RPMI7951 (cell line): ENCODE results near the gene FTO. TPM values are rescaled to one million over a fixed set of nuclear protein-coding genes. Genes with fewer than 3 reads are reported as not detected.
A peak's percentile ranks its signal among the peaks of the same experiment; 100 is the strongest.
"Not testable (repeated sequence)": the region's sequence is repeated elsewhere in the genome, so short reads cannot be mapped to it uniquely, and the experiment has no call there.

ENCODE experiments used
- DNase-seq: peaks from one replicate; pipeline ENCODE4 v3.0.0-alpha.2; 2012; ENCODE audit warnings: low read depth
- total RNA-seq: library from RNA; depleted of rRNA; stranded (reverse); fragments of >200 nt; shearing (Covaris generic); gene quantifications from 2 replicates; pipeline ENCODE4 v1.2.3, GENCODE V29; 2014

Gene FTO
- total RNA-seq, 1 experiment from 2014 or later: 90.0 TPM

DNA sequence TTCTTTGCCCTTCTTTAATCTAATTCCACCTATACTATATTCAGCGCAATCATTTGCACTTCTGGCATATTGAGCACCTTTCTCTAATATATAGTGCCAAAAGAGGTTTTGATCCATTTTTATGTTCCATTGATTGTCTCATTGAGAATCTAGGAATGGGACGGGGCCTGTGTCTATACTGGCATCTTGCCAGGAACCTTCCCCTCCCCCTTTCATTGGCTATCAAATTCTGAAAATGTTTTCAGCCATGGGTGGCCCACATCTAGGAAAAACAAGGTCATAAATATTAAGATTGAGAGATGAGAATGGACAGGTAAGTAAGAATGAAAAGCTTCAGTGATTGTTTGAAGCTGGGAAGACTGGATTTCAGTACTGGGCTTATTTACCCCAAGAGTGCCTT, 159.9 kb downstream of the FTO start:
- no peak for DNase-seq

DNA sequence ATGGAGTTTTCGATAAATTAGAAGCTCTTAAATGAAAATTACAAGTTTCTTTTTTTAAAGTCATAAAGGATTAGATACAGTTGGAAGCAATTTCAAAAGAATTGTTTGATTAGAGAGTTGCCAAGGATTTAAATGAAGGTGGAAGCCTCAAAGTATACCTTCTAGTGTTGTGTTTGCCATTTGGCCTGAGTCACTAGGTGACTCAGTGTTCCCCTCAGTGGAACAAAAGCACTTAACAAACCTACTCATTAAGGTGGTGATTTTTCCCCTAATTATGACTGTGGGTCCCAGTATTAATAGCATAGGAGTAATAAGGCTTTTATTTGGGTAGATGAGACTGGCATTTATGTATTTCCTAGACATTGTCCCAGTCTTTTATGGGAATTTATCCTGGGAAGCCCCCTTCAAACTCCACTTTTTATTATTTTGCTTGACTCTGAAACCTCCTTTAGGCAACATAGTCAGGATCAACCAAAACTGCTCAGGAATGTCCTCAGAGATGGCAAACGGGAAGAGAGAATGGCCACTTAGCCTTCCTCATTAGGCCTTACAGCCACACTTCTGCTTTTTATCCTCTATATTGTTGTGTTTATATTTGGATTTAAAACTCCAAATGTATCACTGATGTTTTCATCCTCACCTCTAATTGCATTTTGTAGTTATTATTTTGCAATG, 161.0 kb downstream of the FTO start:
- peak; percentile 44 for DNase-seq

DNA sequence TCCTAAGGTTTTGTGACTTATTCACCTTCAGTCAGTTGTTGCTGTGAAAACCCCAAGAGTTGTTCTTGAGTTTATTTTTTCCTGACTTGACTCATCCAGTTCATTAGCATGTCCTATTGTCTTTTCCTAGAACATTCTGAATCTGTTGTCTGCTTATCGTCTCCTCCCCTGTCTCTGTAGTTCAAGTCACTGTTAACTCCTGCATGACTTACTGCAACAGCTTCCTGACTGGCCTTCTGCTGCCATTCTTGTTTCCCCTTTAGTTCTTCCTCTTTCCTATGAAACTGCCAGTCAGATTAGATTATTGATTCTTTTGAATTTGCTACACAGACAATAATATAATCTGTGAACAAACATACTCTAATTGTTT, 161.5 kb downstream of the FTO start:
- peak; percentile 64 for DNase-seq

DNA sequence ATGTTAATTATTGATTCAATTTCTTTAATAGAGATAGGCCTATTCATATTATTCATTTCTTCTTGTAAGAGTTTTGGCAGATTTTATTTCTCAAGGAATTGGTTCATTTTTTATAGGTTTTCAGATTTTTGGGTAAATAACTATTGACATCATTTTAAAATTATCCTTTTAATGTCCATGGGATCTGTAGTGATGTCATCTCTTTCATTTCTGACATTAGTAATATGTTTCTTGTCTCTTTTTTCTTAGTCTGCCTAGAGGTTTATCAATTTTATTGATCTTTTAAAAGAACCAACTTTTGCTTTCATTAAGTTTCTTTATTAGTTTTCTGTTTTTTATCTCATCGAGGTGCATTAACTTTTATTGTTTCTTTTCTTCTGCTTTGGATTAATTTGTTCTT, 162.6 kb downstream of the FTO start:
- DNase-seq: no peak

DNA sequence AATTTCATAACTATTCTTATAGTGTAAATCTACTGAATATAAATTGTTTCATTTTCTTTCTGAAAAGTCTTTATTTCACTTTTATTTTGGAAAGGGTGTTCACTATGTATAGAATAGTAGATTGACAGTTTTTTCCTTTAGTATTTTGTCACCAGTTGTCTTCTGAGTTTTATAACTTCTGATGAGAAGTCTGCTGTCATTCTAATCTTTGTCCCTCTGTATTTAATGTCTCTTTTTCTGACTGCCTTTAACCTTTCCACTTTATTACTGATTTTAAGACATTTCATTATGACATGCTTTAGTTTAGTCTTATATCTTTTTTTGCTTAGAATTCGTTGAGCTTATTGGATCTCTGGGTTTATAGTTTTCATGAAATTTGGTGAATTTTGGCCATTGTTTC, 166.9 kb downstream of the FTO start:
- no peak for DNase-seq

DNA sequence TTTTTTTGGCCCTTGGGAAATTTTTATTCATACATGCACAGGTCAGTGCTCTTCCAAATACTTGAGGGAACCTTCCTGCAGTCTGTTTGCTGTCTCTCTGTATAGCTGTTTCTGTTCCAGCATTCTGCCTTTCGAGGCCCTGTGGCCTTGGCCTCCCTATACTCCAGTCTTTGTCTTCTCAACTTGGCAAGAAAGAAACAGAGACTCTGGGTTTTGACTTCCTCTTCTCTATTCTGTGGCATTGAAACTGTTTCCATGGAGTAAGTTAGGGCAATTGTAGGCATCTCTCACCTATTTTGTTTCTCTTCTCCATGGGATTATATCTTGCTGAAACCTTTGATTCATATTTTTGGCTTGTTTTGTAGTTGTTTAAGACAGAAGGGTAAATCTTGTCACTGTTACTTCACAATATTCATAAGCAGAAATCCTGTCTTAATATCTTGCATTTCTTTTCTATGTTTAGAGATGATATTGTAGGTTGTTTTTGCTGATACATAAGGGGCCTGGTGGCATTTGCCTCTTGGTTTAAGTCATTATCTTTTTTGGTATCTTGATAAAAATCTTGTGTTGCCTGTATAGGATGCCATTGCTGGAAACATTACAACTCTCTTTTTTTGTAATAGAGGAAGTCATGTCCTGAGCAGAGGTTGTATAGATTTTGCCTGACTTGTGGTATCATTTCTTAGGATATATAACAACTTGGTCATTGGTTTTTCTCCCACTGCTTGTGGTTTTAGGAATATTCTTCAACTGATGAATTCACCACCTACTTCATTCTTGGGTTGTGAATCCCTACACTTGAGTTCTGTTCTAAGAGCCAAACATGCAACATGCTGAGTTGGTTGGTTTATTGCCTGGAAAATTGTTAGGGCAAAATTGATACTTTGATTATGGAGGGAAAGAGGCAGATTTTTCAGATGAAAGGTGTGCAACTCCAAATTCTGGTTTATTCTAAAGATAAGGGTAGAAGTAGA, 168.6 kb downstream of the FTO start:
- DNase-seq: peak; percentile 57

DNA sequence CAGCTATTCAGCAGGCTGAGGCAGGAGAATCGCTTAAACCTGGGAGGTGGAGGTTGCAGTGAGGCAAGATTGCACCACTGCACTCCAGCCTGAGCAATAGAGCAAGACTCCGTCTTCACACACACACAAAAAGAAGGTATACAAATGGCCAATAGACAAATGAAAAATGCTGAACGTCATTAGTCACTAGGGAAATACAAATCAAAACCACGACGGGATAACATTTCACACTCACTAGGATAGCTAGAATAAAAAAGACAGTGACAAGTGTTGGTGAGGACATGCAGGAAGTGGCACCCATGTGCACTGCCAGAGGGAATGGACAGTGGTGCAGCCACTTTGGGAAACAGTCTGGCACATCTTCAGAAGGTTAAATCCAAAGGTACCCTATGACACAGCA, 172.9 kb downstream of the FTO start:
- peak; percentile 11 for DNase-seq

DNA sequence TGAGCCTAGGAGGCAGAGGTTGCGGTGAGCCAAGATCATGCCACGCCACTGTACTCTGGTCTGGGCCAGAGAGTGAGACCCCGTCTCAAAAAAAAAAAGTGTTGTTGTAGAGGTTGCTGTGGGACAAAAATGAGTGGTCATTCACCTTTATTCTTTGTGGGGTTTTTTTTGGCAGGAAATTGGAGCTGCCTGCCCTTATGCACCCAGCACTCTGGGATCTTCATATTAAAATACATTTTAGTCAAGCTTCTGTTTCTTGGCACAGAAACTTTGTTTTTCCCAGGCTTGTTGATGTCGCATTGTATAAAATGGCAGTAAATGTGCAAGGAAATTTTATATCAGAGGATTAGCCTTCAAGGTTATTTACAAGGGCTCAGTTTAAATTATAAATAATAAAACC, 174.3 kb downstream of the FTO start:
- DNase-seq: no peak

DNA sequence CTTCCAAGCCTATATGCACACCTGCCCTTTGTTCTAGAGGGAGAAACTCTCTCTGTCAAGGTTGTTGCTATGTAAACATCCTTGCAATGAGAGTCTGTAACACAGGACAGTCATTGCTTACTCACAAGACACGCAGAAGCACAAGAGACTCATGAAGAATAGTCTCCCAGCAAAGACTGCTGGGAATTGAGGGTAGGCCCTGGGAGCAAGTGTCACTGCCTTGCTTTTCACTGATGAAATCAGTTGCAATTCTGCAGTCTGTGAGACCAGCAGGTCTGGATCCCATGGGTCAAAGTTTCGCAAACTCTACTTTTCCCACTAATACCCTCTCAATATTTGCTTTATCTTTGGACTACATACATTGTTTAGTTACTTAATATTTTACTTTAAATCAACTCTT, 177.4 kb downstream of the FTO start:
- DNase-seq: peak; percentile 19

DNA sequence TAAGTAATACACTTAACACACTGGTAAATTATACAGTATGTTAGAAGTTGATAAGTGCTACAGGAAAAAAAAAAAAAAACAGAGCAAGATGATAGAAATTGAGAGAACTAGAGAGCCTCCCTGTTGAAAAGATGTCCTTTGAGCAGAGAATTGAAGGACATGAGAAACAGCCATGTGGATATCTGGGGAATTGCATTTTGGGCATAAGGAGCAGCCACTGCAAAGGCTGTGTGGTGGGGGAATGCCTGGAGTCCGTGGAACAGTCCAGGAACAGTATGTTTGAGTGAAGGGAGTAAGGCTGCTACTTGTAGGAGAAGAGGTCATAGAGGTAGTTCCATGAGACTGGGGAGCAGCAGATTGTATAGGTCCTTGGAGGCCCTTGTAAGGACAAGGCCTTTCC, 178.4 kb downstream of the FTO start:
- DNase-seq: no peak

DNA sequence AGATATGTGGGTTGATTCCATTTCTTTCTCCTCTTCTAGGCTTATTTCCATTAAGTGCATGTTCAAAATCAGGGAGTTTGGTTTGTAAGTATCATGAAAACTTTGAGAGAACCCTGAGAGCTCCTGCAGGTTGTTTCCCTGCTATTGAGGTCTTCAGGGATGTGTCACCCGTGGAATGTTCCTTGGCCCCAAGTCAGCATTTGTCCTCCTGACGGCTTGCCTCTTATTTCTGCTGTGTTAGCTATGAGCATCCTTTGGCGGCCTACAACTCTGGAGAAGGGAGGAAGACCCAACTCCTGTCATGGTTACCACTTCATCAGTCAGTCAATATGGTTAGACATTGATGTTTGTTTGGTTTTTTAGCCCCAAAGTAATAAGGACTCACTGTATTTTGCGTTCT, 180.8 kb downstream of the FTO start:
- DNase-seq: no peak

DNA sequence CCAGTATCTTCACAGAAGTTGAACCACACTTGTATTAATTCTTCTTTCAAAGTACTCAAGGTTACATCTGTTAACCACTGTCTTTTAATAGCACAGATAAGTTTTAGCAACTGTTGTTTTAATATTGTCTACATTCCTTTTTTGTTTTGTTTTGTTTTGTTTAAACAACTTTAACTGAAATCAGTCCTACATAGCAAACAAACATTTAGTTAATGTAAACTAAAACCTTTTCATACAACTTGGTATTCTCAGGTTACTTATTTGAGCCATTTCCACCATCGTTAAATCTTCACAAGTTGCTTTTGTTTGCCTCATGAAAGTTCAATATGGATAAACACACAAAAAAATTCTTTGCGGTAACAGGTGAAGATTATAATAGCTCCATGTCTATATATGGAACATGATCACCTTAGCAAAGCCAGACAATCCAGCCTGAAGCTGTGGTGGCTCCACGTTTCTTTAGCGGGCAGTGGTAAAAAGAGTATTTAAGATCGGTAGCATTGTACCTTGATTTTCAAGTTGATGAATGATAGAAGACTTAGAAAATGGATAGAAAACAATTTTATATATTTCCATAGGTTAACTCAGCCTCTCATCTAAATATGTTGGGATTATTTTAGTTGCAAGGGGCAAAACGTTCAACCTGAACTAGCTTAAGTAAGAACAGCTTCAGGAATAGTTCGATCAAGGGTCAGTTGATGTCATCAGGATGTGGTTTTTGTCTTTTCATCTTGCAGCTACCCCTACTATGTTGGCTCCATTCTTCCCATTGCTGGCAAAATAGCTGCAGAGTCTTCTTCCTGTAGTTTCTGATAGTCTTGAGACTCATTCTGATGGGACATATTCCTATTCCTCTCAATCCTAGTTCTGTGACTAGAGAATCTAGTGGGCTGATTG, 182.8 kb downstream of the FTO start:
- DNase-seq: no peak

DNA sequence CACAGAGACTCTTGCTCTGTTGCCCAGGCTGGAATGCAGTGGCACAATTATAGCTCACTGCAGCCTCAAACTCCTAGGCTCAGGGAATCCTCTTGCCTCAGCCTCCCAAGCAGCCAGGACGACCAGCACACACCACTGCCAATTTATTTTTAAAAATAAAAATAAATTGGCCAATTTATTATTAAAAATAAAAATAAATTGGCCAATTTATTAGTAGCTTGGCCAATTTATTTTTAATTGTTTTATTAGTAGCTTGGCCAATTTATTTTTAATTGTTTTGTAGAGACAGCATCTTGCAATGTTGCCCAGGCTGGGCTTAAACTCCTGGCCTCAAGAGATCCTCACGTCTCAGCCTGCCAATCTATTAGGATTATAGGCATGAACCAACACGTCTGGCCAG, 184.3 kb downstream of the FTO start:
- no peak for DNase-seq

DNA sequence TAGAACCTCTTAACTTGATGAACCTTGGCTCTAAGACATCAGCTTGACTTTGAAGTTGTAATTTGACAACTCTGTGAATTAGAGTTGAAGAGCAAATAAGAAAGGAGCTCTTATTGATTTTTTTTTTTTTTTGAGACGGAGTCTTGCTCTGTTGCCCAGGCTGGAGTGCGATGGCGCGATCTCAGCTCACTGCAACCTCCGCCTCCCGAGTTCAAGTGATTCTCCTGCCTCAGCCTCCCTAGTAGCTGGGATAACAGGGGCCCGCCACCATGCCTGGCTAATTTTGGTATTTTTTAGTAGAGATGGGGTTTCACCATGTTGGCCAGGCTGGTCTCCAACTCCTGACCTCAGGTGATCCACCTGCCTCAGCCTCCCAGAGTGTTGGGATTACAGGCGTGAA, 186.9 kb downstream of the FTO start:
- not testable (repeated sequence) for DNase-seq

DNA sequence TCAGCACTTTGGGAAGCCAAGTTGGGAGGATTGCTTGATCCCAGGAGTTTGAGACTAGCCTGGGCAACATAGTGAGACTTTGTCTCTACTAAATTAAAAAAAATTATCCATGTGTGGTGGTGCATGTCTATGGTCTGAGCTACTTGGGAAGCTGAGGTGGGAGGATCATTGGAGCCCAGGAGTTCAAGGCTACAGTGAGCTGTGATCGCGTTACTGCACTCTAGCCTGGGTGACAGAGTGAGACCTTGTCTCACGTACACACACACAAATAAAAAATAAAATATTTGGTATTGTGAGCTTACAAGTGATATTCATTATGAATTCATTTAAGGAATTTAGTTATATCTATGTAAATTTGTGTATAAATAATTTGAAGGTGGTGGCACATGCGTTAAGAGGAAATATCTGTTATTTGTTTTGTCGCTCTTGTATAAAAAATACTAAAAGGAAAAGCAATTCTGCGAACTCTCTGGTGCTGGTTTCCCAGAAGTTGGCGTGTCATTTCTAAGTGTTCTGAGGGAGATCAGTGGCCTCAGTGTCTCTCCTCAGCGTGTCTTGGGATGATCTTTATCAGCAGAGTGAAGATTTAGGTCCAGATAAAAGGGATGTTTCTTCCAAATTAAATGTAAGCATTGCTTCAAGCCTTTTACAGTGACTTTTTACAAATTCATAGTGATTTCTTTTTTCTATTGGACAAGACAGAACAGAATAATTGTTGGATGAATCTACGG, 187.6 kb downstream of the FTO start:
- no peak for DNase-seq

DNA sequence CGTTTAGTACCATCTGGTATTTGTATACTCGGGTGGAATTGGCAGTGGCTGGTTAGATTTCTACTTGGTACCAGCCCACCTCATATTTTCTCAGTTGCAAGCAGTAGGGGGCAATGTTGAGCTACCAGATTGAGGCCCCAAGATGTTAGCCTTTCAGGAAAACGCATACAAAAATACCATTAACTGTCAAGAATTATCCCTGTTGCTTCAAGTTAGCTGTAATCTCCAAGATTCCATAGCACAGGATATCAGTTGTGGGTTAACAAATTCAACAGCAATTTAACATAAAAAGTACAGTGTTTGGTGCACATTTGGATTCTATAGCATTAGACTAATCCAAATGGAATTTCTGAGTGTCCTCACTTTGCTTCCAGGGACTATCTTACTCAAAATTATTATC, 188.2 kb downstream of the FTO start:
- peak; percentile 70 for DNase-seq

DNA sequence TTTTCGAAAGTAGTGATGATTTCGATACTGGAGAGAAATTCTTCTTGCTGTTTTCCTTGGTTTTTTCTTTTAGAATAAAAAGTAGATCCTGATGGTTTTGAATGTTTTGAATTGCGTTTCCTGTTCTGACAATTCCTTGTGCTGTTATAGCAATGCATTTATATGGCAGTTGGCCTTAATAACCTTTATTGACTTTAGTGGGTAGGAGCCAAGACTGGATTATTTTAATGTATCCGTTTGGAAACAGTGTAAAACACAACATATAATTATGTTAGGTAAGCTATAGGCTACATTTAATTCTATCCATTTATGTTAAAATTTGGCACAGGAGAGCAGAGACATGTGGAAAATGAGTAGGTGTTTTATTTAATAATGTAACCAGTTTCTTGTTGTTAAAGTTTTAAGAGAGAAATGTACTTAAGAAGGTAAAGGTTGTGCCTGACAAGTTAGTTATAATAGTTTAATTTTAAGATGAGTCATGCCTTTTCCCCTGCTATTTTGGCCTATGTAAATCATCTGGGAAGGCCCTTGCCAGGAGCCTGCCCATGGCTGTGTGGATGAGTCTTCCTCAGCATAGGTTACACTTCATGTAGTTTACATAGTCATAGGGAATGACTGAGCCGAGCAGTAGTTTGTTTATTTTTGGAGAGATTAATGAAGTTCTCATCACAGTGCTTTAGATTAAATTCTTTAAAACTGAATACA, 189.9 kb downstream of the FTO start:
- peak; percentile 76 for DNase-seq

DNA sequence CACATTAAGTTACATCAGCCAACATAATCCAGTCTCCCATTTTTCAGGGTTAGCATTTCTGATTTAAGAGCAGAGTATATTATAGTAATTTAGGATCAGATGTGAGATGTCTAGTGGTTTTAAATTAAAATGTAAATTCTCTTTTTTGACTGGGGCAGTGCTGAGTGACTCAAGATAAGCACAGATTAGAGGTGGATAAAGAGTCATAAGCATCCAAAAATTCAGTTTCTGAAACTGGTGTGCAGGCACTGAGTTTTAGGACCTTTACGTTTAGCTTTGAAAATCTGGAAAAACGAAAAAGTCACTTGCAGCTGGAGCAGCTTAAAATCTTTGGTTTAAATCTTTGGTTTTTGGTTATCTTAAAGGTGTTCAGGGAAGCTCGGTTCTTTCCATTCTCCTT, 190.7 kb downstream of the FTO start:
- DNase-seq: no peak

DNA sequence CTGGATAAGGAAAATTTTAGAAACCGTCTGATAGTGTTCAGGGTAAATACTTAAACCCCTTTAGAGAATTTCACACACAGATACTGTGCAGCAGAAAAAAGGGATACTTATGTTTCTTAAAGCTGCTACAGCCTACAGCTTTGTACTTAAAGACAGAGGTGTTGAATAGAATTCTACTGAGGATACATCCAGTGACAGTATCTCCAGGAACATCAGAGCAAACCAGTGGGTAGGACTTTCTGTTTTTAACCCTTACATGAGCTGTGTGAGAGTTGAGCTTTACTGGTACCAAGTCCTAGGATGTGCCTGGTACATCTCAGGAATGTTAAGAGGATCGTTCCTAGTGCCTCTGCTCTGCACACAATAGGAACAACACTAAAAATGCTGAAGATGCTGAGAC, 191.5 kb downstream of the FTO start:
- no peak for DNase-seq

DNA sequence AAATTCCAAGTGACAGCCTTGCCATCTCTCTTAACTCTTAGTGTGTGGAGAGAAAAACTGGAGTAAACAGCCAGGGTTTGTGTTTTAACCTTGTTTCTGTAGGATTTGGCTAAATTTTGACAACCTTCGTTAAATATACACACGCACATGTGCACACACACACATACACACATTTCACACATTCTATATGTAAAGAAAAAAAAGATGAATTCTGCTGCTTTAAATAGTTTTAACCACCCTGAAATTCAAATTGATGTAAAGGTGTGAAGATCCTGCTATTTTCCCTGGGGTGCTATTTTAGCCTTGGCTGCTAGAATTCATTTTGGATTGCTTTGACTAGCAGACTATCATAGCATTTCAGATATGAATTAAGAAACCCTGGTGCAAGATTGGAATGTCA, 191.9 kb downstream of the FTO start:
- no peak for DNase-seq

DNA sequence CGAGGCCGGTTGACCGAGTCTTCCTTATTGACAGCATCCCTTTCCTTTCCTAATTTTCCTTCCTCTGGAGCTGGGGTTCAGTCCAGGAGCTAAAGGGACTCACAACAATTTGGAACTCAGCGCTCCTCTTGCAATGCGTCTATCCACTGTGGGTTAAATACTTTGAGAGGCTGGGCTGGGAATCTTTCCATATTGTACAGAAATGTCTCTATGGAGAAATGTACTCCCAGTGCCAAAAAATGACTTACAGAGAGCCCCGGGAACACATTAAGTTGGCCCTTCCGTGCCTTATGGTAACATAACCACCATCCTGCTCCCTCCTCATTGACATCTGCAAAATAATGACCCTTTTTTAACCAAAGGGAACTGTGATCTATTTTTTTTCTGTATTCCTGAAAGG, 192.8 kb downstream of the FTO start:
- DNase-seq: no peak
